Activated CD4-positive, alpha-beta T cell treated with anti-CD3 and anti-CD28 coated beads, Interleukin-2, amount 50 U/mL, for 48 hours (primary cell): Measurements from ENCODE around the gene RPL15.

Experiments used
- DNase-seq, 2 experiments: peaks; one replicate each; pipeline ENCODE4 v3.0.0-alpha.2; 2020

RPL15 gene

GRCh38 chr3:23968463-23969184, 51.7 kb downstream of the RPL15 start:
- no peak for DNase-seq

- DNase-seq: no peak
These were observed 52.5 kb downstream of the RPL15 start for GRCh38 chr3:23969393-23969792.
